GF-D8 (cell line): ENCODE results near the gene HOMER3.
"Not testable (repeated sequence)": the region's sequence is repeated elsewhere in the genome, so short reads cannot be mapped to it uniquely, and the experiment has no call there.

ENCODE experiments used
- DNase-seq: peaks from one replicate; lab custom pipeline; 2025; lab: John Stamatoyannopoulos, UW

Gene HOMER3

GRCh38 chr19:18922228-18922985, 18.6 kb downstream of the HOMER3 start:
- no peak for DNase-seq

GRCh38 chr19:18921593-18921992, 19.4 kb downstream of the HOMER3 start:
- no peak for DNase-seq

GRCh38 chr19:18920400-18920799, 20.6 kb downstream of the HOMER3 start:
- no peak for DNase-seq

DNA sequence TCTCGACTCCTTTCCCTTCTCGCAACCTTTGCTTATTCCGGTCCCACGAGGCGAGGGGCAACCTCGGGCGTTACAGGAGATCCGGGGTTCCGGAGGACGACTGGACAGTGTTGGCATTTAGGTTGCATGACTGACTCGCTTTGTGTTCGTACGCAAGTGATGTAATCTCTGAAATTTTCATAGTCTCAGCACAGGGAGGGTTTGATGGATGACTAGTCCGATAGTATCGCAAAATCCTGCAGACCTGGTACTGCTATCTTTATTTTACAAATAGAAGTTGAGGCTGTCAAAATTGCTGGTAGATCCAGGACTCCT, 21.2 kb downstream of the HOMER3 start:
- DNase-seq = no peak

- DNase-seq = peak; percentile 99
Observed at GRCh38 chr19:18919086-18919899, 21.7 kb downstream of the HOMER3 start, which contains the start of the genes COPE and DDX49. COPE (minus strand) TSS chr19:18919387; CDS start chr19:18919348, 39 bp downstream. DDX49 (plus strand) TSS chr19:18919715; CDS start chr19:18919742, 27 bp downstream.

DNA sequence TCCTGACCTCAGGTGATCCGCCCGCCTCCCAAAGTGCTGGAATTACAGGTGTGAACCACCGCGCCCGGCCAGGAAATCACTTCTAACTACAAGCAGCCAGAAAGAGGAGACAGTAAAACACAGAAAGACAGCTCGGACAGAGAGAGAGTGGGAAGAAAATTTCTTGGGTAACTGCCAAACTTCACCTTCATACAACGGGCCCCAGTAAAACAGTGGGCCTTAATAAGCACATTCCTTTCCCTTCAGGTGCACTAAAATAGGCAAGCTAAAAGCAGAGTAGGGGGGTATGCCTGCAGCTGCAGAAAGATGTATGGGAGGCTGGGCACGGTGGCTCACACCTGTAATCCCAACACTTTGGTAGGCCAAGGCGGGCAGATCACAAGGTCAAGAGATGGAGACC, 23.4 kb downstream of the HOMER3 start:
- not testable (repeated sequence) for DNase-seq

DNA sequence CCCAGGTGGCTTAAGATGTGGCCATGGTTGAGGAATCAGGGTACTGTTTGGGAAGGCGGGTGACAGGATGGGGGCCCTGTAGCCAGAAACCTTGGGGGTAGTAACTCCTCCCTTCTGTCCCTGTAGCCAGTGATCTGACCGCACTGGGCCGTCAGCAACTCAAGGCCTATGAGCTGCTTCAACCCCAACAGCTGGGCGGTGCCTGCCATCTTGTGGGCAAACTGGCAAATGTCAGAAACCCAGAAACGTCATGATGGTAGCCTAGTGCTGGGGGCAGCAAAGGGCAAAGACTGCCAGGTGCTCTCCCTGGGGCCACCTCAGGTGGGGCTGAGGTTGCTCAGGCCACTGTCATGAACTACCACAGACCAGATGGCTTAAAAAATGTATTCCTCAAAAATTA, 25.4 kb downstream of the HOMER3 start:
- no peak for DNase-seq

DNA sequence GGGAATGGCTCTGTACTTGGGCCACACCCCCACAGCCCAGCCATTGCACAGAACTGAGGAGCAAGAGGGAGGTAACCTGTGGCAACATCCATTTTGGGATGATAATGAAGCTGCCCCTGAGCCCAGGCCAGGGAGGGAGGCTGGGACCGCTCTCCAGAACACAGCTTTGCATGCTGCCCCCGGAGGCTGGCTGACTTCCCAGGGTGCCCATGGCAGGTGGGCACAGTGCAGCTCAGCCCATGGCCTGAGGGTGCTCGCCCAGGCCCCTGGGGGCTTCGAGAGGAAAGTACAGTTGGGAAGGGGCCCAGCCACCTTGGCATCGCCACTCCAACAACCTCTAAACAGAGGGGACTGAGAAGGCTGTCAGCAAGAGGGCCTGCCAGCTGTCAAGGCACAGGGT, 27.6 kb downstream of the HOMER3 start:
- no peak for DNase-seq

DNA sequence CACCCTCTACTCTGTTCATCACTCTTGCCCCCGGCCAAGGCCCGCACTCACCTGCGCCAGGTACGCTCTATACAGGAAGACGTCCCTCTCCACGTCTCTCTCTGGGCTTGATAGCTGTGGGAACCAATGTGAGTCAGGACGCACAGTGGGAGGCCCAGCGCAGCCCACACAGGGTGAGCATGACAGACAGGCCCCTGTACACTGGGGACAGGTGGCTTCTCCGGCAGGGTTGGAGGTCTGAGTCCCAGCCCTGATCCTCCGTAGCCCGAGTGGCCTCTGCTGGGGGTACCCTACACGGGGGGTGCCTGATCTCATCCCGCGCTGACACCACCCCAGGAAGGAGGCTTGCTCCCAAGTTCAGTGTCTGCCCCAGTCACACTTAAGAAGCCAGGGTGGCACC, 28.1 kb downstream of the HOMER3 start:
- no peak for DNase-seq

DNA sequence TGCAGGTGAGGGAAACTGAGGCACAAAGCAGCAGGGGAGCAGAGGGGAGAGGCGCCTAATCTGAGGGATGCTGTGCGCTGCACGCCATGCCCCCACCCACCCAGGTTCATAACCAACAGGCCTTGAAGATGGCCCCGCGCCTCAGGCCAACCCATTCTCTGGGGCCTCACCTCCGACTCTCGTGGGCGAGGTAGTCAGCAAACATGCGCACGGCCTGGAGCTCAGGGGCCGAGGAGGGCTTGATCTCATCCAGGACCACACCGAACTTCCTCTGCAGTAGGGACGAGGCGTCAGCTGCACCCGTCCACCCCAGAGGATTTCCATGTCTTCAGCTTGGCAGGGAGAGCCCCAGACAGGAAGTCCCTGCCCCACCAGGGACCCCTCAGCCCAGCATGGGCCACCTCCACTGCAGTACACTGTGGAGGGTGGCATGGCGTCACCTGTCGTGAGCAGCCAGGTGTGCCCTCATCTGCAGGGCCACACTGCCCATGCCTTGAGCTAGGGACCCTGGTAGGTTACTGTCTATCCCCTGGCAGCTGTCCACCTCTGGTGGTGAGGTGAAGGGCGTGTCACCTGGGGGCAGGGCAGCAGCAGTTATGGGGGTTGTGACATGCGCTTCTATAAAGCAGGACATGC, 30.1 kb downstream of the HOMER3 start:
- DNase-seq = no peak

- DNase-seq = no peak
Observed at GRCh38 chr19:18910010-18910409, 31.0 kb downstream of the HOMER3 start.

- DNase-seq = no peak
Observed at GRCh38 chr19:18908917-18909619, 31.9 kb downstream of the HOMER3 start.

DNA sequence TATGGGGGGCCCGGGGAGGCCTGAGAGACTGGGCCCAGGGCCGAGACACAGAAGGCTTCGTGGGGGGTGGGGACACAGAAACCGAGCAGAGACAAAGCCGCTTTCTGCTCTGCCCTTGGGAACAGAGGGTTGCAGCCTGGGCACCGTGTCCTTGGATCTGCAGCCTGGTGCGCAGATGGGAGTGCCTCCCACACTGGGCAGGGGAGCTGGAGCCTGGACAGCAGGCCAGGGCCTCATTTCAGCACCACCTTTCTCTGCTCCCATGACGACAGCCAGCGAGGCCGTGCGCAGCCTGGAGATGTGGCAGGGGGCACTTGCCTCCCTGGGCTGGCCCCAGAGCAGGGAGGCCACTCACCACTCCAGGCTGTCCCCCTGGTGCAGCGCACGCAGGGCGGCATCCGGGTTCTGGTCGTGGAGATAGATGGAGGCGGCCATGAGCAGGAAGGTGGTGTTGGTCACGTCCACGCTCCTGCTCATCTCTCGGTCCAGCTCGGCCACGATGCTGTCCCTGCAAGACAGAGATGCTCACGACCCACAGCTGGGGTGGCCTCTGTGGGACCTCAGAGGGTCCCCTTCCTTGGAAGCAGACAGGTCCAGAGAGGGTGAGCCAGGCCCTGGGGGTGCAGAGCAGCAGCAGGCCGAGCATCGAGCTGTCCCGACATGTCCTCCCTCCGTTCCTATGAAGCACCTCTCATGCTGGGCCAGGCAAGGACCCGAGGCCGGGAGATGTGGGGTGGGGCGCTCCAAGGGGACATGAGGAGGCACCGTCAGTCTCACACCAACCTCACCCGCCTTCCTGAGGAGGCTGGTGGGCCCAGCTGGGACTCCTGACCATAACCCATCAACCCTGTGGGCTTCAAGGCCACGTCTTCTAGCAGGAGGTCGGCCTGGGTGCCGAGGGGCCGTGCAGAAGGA, 34.2 kb downstream of the HOMER3 start:
- no peak for DNase-seq

DNA sequence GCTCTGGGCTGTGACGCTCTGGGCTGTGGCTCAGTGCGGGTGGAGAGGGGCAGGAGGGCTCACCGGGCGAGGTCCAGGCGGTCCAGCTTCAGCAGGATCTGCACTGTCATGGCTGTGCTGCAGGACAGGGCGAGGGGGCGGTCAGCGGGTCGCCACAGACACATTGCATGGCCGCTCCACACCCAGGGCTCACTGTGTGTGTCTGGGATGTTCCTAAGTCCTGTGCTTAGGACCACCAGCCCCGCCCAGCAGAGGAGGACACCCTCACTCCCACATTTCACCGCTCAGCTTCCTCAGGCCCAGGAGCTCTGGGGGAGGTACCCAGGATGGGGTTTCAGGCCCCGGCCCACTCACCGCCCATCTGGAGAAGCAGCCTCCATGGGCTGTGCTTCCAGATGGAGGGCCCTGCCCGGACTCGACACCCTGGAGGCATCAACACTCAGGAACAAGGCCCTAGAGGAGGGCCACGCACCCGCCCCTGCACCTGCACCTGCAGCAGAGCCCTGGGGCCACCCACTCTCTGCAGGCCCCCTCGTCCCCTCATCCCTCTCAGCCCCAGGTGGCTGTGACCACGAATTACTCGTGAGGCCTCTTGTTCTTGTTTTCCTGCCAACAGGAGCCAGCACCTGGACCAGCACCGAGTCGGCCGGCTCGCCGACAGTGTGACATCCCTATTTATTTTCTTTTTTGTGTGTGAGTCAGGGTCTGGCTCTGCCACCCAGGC, 35.3 kb downstream of the HOMER3 start:
- DNase-seq = no peak

- no peak for DNase-seq
Observed at GRCh38 chr19:18905058-18905456, 36.0 kb downstream of the HOMER3 start.

DNA sequence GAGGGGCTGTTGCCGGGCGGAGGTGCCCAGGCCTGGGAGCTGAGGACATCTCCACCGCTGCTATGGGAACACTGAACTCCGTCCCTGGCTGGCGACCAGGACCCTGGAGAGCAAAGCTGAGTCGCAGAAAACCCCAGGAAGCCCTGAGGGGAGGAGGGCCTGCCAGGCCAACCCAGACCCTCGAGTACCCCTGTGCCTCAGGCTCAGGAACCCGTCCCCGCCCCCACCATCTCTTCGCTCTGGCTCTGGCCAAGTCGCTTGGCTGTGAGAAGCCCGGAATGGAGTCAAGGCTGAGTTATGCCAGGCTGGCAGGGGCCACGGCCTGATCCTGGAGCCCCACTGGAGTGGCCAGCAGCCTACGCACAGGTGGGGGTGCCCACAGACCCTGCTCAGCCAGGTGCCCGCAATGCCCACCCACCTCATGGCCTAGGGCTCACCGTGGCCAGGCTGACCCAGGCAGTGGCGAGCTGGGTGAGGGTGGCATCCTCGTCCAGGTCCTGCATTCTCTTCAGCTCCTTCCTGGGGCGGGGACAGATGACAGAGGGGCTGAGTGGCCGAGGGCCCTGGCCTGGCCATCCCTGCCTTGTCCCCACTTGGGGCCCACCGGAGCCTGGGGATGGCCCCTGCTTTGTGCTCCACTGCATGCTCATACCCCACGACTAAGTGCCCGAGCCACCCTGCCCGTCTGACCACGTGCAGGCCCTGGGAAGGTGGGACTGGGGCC, 36.5 kb downstream of the HOMER3 start:
- DNase-seq = no peak

DNA sequence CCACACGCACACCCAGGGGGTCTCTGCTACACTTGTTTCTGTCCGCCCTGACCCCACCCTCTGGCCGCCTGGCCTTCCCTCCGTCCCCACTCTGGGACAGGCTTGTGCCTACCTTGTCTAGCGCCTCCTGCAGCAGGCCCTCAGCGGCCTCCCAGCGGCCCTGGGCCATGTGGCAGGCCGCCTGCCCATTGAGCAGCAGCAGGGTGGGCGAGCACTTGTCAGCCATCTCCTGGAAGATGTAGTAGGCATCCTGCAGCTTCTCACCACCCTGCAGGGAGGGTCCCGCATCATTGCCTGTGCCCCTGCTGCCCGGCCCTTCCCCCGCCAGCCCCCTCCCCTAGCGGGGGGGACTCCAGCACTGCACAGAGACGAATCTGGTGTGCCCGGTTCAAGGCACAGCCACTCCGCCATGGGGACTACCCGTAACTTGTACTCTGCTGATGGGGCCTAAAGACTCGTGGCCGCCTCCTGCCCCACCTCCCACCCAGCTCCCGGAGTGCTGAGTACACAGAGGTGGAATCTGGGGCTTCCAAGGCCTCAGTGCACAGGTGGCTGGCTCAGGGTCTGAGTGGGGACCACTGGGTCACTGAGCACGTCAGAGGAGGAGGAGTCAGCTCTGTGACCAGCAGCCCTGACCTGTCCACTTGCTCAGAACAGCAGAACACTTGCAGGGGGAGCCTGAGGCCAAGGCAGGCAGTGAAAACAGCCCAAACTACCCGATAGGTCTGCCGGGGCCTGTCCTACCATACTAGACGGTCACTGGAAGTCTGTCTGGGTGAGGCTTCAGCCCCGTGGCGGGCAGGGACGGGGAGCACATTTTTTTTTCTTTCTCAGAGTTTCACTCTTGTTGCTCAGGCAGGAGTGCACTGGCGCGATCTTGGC, 37.6 kb downstream of the HOMER3 start:
- DNase-seq = no peak

DNA sequence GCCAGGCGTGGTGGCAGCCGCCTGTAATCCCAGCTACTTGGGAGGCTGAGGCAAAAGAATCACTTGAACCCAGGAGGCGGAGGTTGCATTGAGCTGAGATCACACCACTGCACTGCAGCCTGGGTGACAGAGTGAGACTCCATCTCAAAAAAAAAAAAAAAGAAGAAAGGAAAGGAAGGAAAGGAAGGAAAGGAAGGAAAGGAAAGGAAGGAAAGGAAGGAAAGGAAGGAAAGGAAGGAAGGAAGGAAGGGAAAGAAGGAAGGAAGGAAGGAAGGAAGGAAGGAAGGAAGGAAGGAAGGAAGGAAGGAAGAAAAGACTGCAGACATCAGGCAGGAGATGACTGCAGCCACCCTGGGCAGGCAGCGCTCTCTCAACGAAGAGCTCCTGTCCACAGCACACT, 38.5 kb downstream of the HOMER3 start:
- DNase-seq = not testable (repeated sequence)

DNA sequence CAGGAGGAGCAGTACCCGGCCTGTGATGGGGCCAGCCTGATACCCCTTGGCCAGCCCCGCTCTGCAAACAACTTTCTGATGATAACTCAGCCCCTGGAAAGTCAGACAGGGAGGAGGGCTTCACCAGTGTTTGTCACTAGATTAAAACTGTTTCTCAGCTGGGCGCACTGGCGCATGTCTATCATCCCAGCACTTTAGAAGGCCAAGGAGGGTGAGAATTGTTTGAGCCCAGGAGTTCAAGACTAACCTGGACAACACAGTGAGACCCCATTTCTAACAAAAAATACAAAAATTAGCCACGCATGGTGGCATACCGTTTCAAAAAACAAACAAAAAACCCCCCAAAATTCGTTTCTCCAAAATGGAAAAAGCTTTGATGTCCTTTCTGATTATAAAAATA, 39.5 kb downstream of the HOMER3 start:
- DNase-seq = no peak
